Thoracic aorta (tissue), 2 donors: ENCODE data around the gene RTN3. TPM values are rescaled to one million over a fixed set of nuclear protein-coding genes. Genes with fewer than 3 reads are reported as not detected.

Experiments
- ATAC-seq: fragments of 150-250 bp; one replicate; pipeline ENCODE4 v1.8.0; 2017; ENCODE audit warnings: low read depth; ENCODE audit not compliant: insufficient number of reproducible peaks, low FRiP score
- DNase-seq: peaks from one replicate; pipeline ENCODE4 v3.0.0-alpha.2; 2020; ENCODE audit warnings: low spot score
- H3K27ac ChIP-seq, 2 donors: fragments of 200-600 bp; sonication (generic); 1 replicate in 1 of 2; 2 replicates in 1 of 2; pipeline ENCODE4 v1.5.1; 2016; ENCODE audit warnings: mild to moderate bottlenecking in 2 of 2, moderate library complexity in 2 of 2
- H3K27me3 ChIP-seq: fragments of 200-600 bp; sonication (generic); replicated peaks from 2 replicates; pipeline ENCODE4 v1.6.0; 2016; ENCODE audit warnings: mild to moderate bottlenecking; ENCODE audit not compliant: insufficient read depth
- H3K36me3 ChIP-seq: fragments of 200-600 bp; sonication (generic); one replicate; pipeline ENCODE4 v1.5.1; 2016
- H3K4me1 ChIP-seq, 2 donors: fragments of 200-600 bp; sonication (generic); 1 replicate in 1 of 2; 2 replicates in 1 of 2; pipeline versions ENCODE4 v1.5.1 to v1.6.0; 2016; ENCODE audit warnings: low read depth in 2 of 2, mild to moderate bottlenecking in 1 of 2; ENCODE audit not compliant: control insufficient read depth in 1 of 2
- H3K4me3 ChIP-seq: fragments of 200-600 bp; sonication (generic); 2 replicates; pipeline ENCODE4 v1.5.1; 2016; ENCODE audit warnings: mild to moderate bottlenecking
- H3K9me3 ChIP-seq: fragments of 200-600 bp; sonication (generic); 2 replicates; pipeline ENCODE4 v1.5.1; 2016
- total RNA-seq, 2 donors: library from RNA; depleted of rRNA; stranded (reverse); fragments of >200 nt; gene quantifications; one replicate each; pipeline versions ENCODE4 v1.1.0 to v1.2.3, GENCODE V29; 2016
- TF ChIP-seq, protein P1 (sequence below): fragments of 200-600 bp; sonication (generic); IDR thresholded peaks from one replicate; pipeline ENCODE4 v1.5.1; 2019; ENCODE audit warnings: antibody characterized with exemption

RTN3 gene
- total RNA-seq, 2 donors from 2014 or later = 75.1 to 91.1 TPM

DNA sequence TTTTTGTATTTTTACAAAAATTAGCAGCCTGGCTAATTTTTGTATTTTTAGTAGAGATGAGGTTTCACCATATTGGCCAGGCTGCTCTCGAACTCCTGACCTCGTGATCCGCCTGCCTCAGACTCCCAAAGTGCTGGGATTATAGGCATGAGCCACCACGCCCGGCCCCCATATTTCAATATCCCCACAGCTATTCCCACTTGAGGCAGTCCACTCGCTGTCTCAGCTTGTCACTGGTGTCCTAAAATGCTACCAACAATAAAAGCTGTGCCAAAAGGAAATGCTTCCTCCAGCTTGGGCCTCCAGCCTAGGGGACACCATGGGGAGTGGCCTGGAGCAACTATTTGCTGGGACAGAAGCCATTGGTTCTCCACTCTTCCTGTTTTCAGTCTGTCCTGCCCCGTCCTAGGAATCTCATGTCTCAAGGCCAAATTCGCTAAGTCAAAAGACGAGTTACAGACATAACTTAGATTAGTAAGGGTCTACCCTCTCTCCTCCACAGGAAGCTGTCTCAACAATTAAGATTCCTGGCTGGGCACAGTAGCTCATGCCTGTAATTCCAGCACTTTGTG is 124.6 kb downstream of the RTN3 start:
- ATAC-seq (peak; percentile 62), DNase-seq (no peak)
- H3K4me3 ChIP-seq = no peak overlapping the region
- TF ChIP-seq, protein P1, sequence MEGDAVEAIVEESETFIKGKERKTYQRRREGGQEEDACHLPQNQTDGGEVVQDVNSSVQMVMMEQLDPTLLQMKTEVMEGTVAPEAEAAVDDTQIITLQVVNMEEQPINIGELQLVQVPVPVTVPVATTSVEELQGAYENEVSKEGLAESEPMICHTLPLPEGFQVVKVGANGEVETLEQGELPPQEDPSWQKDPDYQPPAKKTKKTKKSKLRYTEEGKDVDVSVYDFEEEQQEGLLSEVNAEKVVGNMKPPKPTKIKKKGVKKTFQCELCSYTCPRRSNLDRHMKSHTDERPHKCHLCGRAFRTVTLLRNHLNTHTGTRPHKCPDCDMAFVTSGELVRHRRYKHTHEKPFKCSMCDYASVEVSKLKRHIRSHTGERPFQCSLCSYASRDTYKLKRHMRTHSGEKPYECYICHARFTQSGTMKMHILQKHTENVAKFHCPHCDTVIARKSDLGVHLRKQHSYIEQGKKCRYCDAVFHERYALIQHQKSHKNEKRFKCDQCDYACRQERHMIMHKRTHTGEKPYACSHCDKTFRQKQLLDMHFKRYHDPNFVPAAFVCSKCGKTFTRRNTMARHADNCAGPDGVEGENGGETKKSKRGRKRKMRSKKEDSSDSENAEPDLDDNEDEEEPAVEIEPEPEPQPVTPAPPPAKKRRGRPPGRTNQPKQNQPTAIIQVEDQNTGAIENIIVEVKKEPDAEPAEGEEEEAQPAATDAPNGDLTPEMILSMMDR = no peak
- peak overlapping the region in 1 of 2 donors; percentile 53 for H3K27ac ChIP-seq
- H3K36me3 ChIP-seq = no peaks in the 10 kb centered on the region
- H3K27me3 ChIP-seq = no peaks in the 10 kb centered on the region
- peaks cover 0 to 3% of the 10 kb centered on the region in 2 donors for H3K4me1 ChIP-seq
- no peaks in the 10 kb centered on the region for H3K9me3 ChIP-seq

Other genes with a start within 250 kb of the RTN3 start
- 1 to 10 TPM in 1 of 2 donors, under 1 TPM in 1; 0.49 to 1.8 TPM for gene PLAAT5, start 190.3 kb upstream of the RTN3 start, total RNA-seq
- gene LGALS12, start 175.4 kb upstream of the RTN3 start, total RNA-seq = under 1 TPM in 1 of 2 donors, not detected in 1; 0.54 TPM
- gene PLAAT4, start 144.7 kb upstream of the RTN3 start, total RNA-seq = 10 to 100 TPM; 19.2 to 20.4 TPM
- gene PLAAT2, start 118.1 kb upstream of the RTN3 start, total RNA-seq = not detected
- gene PLAAT3, start 67.1 kb upstream of the RTN3 start, total RNA-seq = 10 to 100 TPM; 29.5 to 48.7 TPM
- gene ATL3, start 10.1 kb upstream of the RTN3 start, total RNA-seq = 100 to 1,000 TPM; 188 to 192 TPM
- gene ZFTA, start 87.3 kb downstream of the RTN3 start, total RNA-seq = 10 to 100 TPM; 21.2 to 27.5 TPM
- 10 to 100 TPM; 14.8 to 16.4 TPM for gene SPINDOC, start 132.0 kb downstream of the RTN3 start, total RNA-seq
- gene MARK2, start 157.6 kb downstream of the RTN3 start, total RNA-seq = 10 to 100 TPM; 20.2 to 25.5 TPM
- 1 to 10 TPM; 1.4 to 3.8 TPM for gene RCOR2, start 235.7 kb downstream of the RTN3 start, total RNA-seq